WTC11 (cell line): ENCODE results near the gene PIGU.

ENCODE experiments used
- CREB1 ChIP-seq: sonication (generic); formaldehyde crosslinking; IDR thresholded peaks from 2 replicates; pipeline ENCODE4 v1.8.0; 2023; ENCODE audit warnings: mild to moderate bottlenecking, missing genetic modification reagents
- NR1H2 ChIP-seq: sonication (generic); formaldehyde crosslinking; IDR thresholded peaks from 2 replicates; pipeline ENCODE4 v1.9.0; 2021; ENCODE audit warnings: mild to moderate bottlenecking, moderate library complexity, missing genetic modification reagents
- ZNF121 ChIP-seq: sonication (generic); formaldehyde crosslinking; IDR thresholded peaks from 2 replicates; pipeline ENCODE4 v1.8.0; 2023; ENCODE audit warnings: missing genetic modification reagents
- TF ChIP-seq, protein P1 (sequence below): fragments of 200-600 bp; IDR thresholded peaks from 2 replicates; pipeline ENCODE4 v1.8.0; 2022; ENCODE audit warnings: antibody characterized with exemption

DNA sequence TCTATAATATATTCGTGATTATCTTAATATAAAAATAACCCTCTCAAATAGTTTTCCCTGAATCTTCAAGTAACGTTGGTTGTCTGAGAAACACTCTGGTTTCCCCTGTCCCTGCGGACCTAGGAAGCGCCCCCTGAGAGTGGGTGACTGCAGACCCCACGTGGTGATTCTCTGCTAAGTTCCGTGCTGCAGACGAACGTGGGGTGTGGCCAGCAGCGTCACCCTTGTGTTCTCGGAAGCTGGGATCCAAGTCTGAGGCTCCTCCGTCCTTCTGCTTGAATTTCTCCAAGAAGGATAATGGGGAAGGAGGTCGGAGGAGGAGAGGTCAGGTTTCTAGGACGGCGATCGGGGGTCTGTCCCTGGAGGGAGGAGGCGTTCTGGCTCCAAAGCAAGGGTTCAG is 135.0 kb downstream of the PIGU start:
- TF ChIP-seq, protein P1, sequence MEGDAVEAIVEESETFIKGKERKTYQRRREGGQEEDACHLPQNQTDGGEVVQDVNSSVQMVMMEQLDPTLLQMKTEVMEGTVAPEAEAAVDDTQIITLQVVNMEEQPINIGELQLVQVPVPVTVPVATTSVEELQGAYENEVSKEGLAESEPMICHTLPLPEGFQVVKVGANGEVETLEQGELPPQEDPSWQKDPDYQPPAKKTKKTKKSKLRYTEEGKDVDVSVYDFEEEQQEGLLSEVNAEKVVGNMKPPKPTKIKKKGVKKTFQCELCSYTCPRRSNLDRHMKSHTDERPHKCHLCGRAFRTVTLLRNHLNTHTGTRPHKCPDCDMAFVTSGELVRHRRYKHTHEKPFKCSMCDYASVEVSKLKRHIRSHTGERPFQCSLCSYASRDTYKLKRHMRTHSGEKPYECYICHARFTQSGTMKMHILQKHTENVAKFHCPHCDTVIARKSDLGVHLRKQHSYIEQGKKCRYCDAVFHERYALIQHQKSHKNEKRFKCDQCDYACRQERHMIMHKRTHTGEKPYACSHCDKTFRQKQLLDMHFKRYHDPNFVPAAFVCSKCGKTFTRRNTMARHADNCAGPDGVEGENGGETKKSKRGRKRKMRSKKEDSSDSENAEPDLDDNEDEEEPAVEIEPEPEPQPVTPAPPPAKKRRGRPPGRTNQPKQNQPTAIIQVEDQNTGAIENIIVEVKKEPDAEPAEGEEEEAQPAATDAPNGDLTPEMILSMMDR = no peak
- TF ChIP-seq ZNF121 (no peak), NR1H2 (CRISPR knock-in tag) (no peak), CREB1 (no peak)
